Measurements from ENCODE around the gene DAAM1.

DNA sequence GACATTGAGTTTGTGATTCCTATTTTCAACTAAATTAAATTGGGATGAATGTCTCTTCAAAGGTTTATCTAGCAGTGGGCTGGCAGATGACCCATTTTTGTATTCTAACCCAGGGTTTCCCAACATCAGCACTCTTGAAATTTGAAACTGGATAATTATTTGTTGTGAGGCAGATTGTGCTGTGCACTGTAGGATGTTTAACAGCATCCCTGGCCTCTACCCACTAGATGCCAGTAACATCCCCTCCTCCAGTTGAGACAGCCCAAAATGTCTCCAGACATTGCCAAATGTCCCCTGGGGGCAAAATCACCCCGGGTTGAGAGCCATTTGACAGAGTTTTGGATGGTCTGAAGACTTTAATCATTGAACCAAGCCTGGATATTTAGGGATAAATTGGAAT lies 11.1 kb downstream of the DAAM1 start:
- no peak for TF ChIP-seq POLR2A (IDR thresholded peaks at IDR 0.05)
- TF ChIP-seq, protein P1, sequence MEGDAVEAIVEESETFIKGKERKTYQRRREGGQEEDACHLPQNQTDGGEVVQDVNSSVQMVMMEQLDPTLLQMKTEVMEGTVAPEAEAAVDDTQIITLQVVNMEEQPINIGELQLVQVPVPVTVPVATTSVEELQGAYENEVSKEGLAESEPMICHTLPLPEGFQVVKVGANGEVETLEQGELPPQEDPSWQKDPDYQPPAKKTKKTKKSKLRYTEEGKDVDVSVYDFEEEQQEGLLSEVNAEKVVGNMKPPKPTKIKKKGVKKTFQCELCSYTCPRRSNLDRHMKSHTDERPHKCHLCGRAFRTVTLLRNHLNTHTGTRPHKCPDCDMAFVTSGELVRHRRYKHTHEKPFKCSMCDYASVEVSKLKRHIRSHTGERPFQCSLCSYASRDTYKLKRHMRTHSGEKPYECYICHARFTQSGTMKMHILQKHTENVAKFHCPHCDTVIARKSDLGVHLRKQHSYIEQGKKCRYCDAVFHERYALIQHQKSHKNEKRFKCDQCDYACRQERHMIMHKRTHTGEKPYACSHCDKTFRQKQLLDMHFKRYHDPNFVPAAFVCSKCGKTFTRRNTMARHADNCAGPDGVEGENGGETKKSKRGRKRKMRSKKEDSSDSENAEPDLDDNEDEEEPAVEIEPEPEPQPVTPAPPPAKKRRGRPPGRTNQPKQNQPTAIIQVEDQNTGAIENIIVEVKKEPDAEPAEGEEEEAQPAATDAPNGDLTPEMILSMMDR (IDR thresholded peaks at IDR 0.05 in 8 of 11, conservative IDR thresholded peaks at IDR 0.05 in 3 of 11) = no peak

Data from spleen (tissue), 7 donors.